Measurements from ENCODE around the gene ZNF644. TPM values are rescaled to one million over a fixed set of nuclear protein-coding genes. Genes with fewer than 3 reads are reported as not detected.

ZNF644 gene
- total and polyA plus RNA-seq, 7 donors: 16.3 to 35.6 (median 27.5) TPM

GRCh38 chr1:91006113-91006908, 15.5 kb downstream of the ZNF644 start:
- H3K27ac ChIP-seq: no peak overlapping the region
- 90 to 98% (median 93%) methylated on average over 2 of the region's 2 CpGs for WGBS, 3 donors
- ATAC-seq: no peak

GRCh38 chr1:91005285-91005684, 16.6 kb downstream of the ZNF644 start:
- Histone ChIP-seq H3K36me3 (ENCODE audit: insufficient read depth in 1 of 2, low read depth in 1 of 2) (no peaks in the 10 kb centered on the region), H3K27me3 (ENCODE audit: insufficient read depth in 3 of 3, low read length in 2 of 3) (no peaks in the 10 kb centered on the region), H3K9me3 (no peaks in the 10 kb centered on the region), H3K4me1 (no peaks in the 10 kb centered on the region), H3K27ac (no peak overlapping the region), H3K4me3 (no peak overlapping the region)
- ATAC-seq (no peak), DNase-seq (no peak)
- WGBS, 3 donors: 41 to 79% (median 48%) methylated on average over 1 of the region's 1 CpG
- TF ChIP-seq CTCF (IDR thresholded peaks at IDR 0.05): no peak
- intact Hi-C loops (cut with DNase I): no loop called here

More at GRCh38 chr1:91006113-91006908, 15.5 kb downstream of the ZNF644 start:
- no peaks in the 10 kb centered on the region for H3K9me3 ChIP-seq
- intact Hi-C loops (cut with DNase I): no loop called here
- no peaks in the 10 kb centered on the region for H3K36me3 ChIP-seq (ENCODE audit: insufficient read depth in 1 of 2, low read depth in 1 of 2)
- no peaks in the 10 kb centered on the region for H3K27me3 ChIP-seq (ENCODE audit: insufficient read depth in 3 of 3, low read length in 2 of 3)
- no peak for DNase-seq
- TF ChIP-seq CTCF (IDR thresholded peaks at IDR 0.05): no peak
- H3K4me3 ChIP-seq: no peak overlapping the region
- H3K4me1 ChIP-seq: no peaks in the 10 kb centered on the region

GRCh38 chr1:91004145-91004544, 17.7 kb downstream of the ZNF644 start:
- H3K4me1 ChIP-seq: no peaks in the 10 kb centered on the region
- H3K27me3 ChIP-seq (ENCODE audit: insufficient read depth in 3 of 3, low read length in 2 of 3): no peaks in the 10 kb centered on the region
- no peaks in the 10 kb centered on the region for H3K36me3 ChIP-seq (ENCODE audit: insufficient read depth in 1 of 2, low read depth in 1 of 2)
- no peak overlapping the region for H3K4me3 ChIP-seq
- 93% methylated on average over 2 of the region's 2 CpGs for WGBS, 3 donors
- DNase-seq (no peak), ATAC-seq (no peak)
- no peak overlapping the region for H3K27ac ChIP-seq
- intact Hi-C loops (cut with DNase I): no loop called here
- TF ChIP-seq CTCF (IDR thresholded peaks at IDR 0.05): no peak
- H3K9me3 ChIP-seq: no peaks in the 10 kb centered on the region

- 96 to 99% (median 99%) methylated on average over 2 of the region's 2 CpGs for WGBS, 3 donors
- no peak for ATAC-seq
Observed at GRCh38 chr1:90996742-90997413, 25.0 kb downstream of the ZNF644 start.

More at GRCh38 chr1:90996742-90997413, 25.0 kb downstream of the ZNF644 start:
- H3K4me1 ChIP-seq: peaks cover 27% of the 10 kb centered on the region
- H3K27ac ChIP-seq: no peak overlapping the region
- H3K9me3 ChIP-seq: no peaks in the 10 kb centered on the region
- no peak for DNase-seq
- H3K36me3 ChIP-seq (ENCODE audit: insufficient read depth in 1 of 2, low read depth in 1 of 2): no peaks in the 10 kb centered on the region
- H3K27me3 ChIP-seq (ENCODE audit: insufficient read depth in 3 of 3, low read length in 2 of 3): no peaks in the 10 kb centered on the region
- H3K4me3 ChIP-seq: no peak overlapping the region
- intact Hi-C loops (cut with DNase I): no loop called here
- no peak for TF ChIP-seq CTCF (IDR thresholded peaks at IDR 0.05)

Measured in psoas muscle (tissue), 8 donors.